Progenitor cell of endocrine pancreas (in vitro differentiated cells): Measurements from ENCODE around the gene ZNF212. TPM values are rescaled to one million over a fixed set of nuclear protein-coding genes. Genes with fewer than 3 reads are reported as not detected.

Experiments used
- DNase-seq: peaks from one replicate; pipeline ENCODE4 v3.0.0; 2021; ENCODE audit warnings: low spot score; ENCODE audit not compliant: unreplicated experiment
- H3K27ac Mint-ChIP-seq: 2 replicates; pipeline ENCODE4 v1.8.0; 2021; ENCODE audit warnings: mild to moderate bottlenecking, moderate library complexity, mixed read lengths
- H3K27me3 Mint-ChIP-seq: 2 replicates; pipeline ENCODE4 v1.8.0; 2021; ENCODE audit warnings: mixed read lengths
- H3K36me3 Mint-ChIP-seq: 2 replicates; pipeline ENCODE4 v1.8.0; 2022; ENCODE audit warnings: mixed read lengths; ENCODE audit not compliant: insufficient read depth
- H3K4me1 Mint-ChIP-seq: 2 replicates; pipeline ENCODE4 v1.8.0; 2021; ENCODE audit warnings: low read depth, mixed read lengths
- H3K4me3 Mint-ChIP-seq: 2 replicates; pipeline ENCODE4 v1.8.0; 2021; ENCODE audit warnings: low read depth, mild to moderate bottlenecking, moderate library complexity, mixed read lengths
- H3K9me3 Mint-ChIP-seq: 2 replicates; pipeline ENCODE4 v1.8.0; 2021; ENCODE audit warnings: low read depth, mixed read lengths
- CTCF ChIP-seq: fragments of 200-600 bp; sonication (generic); IDR thresholded peaks from one replicate; pipeline ENCODE4 v1.5.0; 2021; ENCODE audit warnings: antibody characterized with exemption, mild to moderate bottlenecking; ENCODE audit not compliant: unreplicated experiment
- total RNA-seq: library from RNA; stranded (reverse); gene quantifications from 2 replicates; pipeline ENCODE4 v1.2.1, GENCODE V29; 2021

The ZNF212 gene
- total RNA-seq, 1 donor from 2014 or later: 19.4 TPM

- no peak for TF ChIP-seq CTCF
- no peak for DNase-seq
- Mint-ChIP-seq H3K9me3 (no peaks in the 10 kb centered on the region), H3K27ac (peak overlapping the region; percentile 93), H3K4me3 (peak overlapping the region; percentile 89), H3K36me3 (peaks cover 26% of the 10 kb centered on the region), H3K27me3 (no peaks in the 10 kb centered on the region), H3K4me1 (peaks cover 13% of the 10 kb centered on the region)
Observed at GRCh38 chr7:149196151-149196704, 43.2 kb upstream of the ZNF212 start.

GRCh38 chr7:149196705-149197171, 42.7 kb upstream of the ZNF212 start:
- no peaks in the 10 kb centered on the region for H3K9me3 Mint-ChIP-seq
- DNase-seq: no peak
- H3K27ac Mint-ChIP-seq: peak overlapping the region; percentile 93
- peaks cover 28% of the 10 kb centered on the region for H3K36me3 Mint-ChIP-seq
- no peak for TF ChIP-seq CTCF
- H3K4me3 Mint-ChIP-seq: peak overlapping the region; percentile 89
- H3K4me1 Mint-ChIP-seq: peaks cover 13% of the 10 kb centered on the region
- H3K27me3 Mint-ChIP-seq: no peaks in the 10 kb centered on the region

- TF ChIP-seq CTCF: no peak
- H3K27me3 Mint-ChIP-seq: no peaks in the 10 kb centered on the region
- DNase-seq: no peak
- H3K4me3 Mint-ChIP-seq: peak overlapping the region; percentile 89
- H3K9me3 Mint-ChIP-seq: no peaks in the 10 kb centered on the region
- peaks cover 13% of the 10 kb centered on the region for H3K4me1 Mint-ChIP-seq
- H3K27ac Mint-ChIP-seq: peak overlapping the region; percentile 56
- H3K36me3 Mint-ChIP-seq: peaks cover 31% of the 10 kb centered on the region
Observed at GRCh38 chr7:149197675-149198074, 41.8 kb upstream of the ZNF212 start.

- Mint-ChIP-seq H3K9me3 (no peaks in the 10 kb centered on the region), H3K27ac (no peak overlapping the region), H3K36me3 (peaks cover 36% of the 10 kb centered on the region), H3K27me3 (no peaks in the 10 kb centered on the region), H3K4me3 (no peak overlapping the region), H3K4me1 (peaks cover 13% of the 10 kb centered on the region)
- no peak for TF ChIP-seq CTCF
- DNase-seq: no peak
Observed at GRCh38 chr7:149198161-149198816, 41.2 kb upstream of the ZNF212 start.

GRCh38 chr7:149199234-149199995, 40.0 kb upstream of the ZNF212 start:
- no peak for TF ChIP-seq CTCF
- Mint-ChIP-seq H3K27ac (peak overlapping the region; percentile 42), H3K4me1 (peaks cover 19% of the 10 kb centered on the region)

More at GRCh38 chr7:149199234-149199995, 40.0 kb upstream of the ZNF212 start:
- H3K36me3 Mint-ChIP-seq: peaks cover 46% of the 10 kb centered on the region
- no peaks in the 10 kb centered on the region for H3K9me3 Mint-ChIP-seq
- no peak for DNase-seq
- H3K4me3 Mint-ChIP-seq: peak overlapping the region; percentile 42
- H3K27me3 Mint-ChIP-seq: no peaks in the 10 kb centered on the region
